SU-DHL-6 (cell line): Measurements from ENCODE around the gene TMCO4.

Experiments used
- CTCF ChIP-seq: fragments of 200-600 bp; sonication (generic); IDR thresholded peaks from one replicate; pipeline ENCODE4 v1.5.1; 2017; ENCODE audit warnings: antibody characterized with exemption, mild to moderate bottlenecking, low read length, moderate library complexity; ENCODE audit not compliant: insufficient read depth, poor library complexity, severe bottlenecking
- EZH2phosphoT487 ChIP-seq: fragments of 200-600 bp; sonication (generic), shearing (Covaris generic); conservative IDR thresholded peaks from 2 replicates; pipeline ENCODE4 v1.6.1; 2018; ENCODE audit warnings: mild to moderate bottlenecking, antibody characterized with exemption, low read length, moderate library complexity, mixed read lengths

- no peak for TF ChIP-seq CTCF
- no peak for TF ChIP-seq EZH2phosphoT487
These were observed 79.5 kb downstream of the TMCO4 start for GRCh38 chr1:19720174-19720573.
